ENCODE data around the gene AOAH. TPM values are rescaled to one million over a fixed set of nuclear protein-coding genes. Genes with fewer than 3 reads are reported as not detected.

AOAH gene
- total and polyA plus RNA-seq, 9 of the 15 experiments (the other 6 are each of a cell fraction or from before 2014, with no cell fraction given) = not detected

- BruUV-seq (replicated peaks) = no TSS peak
- no peak overlapping the region for H3K27ac ChIP-seq (ENCODE audit: extremely low read depth, low read depth, low read length)
- DNase-seq (ENCODE audit: extremely low read depth in 1 of 4, low spot score in 3 of 4) = no peak
- no peak overlapping the region for H3K9ac ChIP-seq (ENCODE audit: insufficient read depth in 1 of 2, low read depth in 2 of 2, low read length in 2 of 2)
- no peaks in the 10 kb centered on the region for H3K79me2 ChIP-seq (ENCODE audit: control insufficient read depth, insufficient read depth, low read length)
- H3K27me3 ChIP-seq (ENCODE audit: control insufficient read depth in 2 of 2, insufficient read depth in 2 of 2, low read length in 2 of 2) = peaks cover 0 to 15% of the 10 kb centered on the region in 2 experiments; a peak in 4 of 5 replicates
- no peaks in the 10 kb centered on the region for H4K20me1 ChIP-seq (replicated peaks; ENCODE audit: control insufficient read depth, insufficient read depth, low read length)
- no peaks in the 10 kb centered on the region for H3K4me1 ChIP-seq (replicated peaks in 1 of 2; ENCODE audit: control insufficient read depth in 2 of 2, insufficient read depth in 2 of 2, low read length in 2 of 2)
- H2AFZ ChIP-seq (ENCODE audit: low read depth, low read length) = no peak overlapping the region
- ChIA-PET CTCF (ENCODE audit: low intra/inter-chr PET ratio) (no interaction called here), POLR2A (no interaction called here)
- in situ Hi-C loops (cut with MboI) = no loop called here
- no peak overlapping the region for H3K4me3 ChIP-seq
- WGBS (ENCODE audit: insufficient coverage, low coverage, missing lambda C conversion rate) = under 1% methylated on average over 10 of the region's 10 CpGs
- no peaks in the 10 kb centered on the region for H3K36me3 ChIP-seq (ENCODE audit: control insufficient read depth, insufficient read depth, low read length)
- no peaks in the 10 kb centered on the region for H3K9me1 ChIP-seq (ENCODE audit: control insufficient read depth, insufficient read depth, low read length)
- no peaks in the 10 kb centered on the region for H3K9me3 ChIP-seq (replicated peaks; ENCODE audit: control insufficient read depth, insufficient read depth, low read depth, low read length)
- no peak overlapping the region for H3K4me2 ChIP-seq (ENCODE audit: insufficient read depth, low read length)
- no peak for ATAC-seq
- FAIRE-seq = no peak
- intact Hi-C loops (cut with micrococcal nuclease) = no loop called here
- TF ChIP-seq ZNF232 (CRISPR knock-in tag; IDR thresholded peaks at IDR 0.05) (no peak), HBP1 (CRISPR knock-in tag; IDR thresholded peaks at IDR 0.05) (no peak), THAP7 (CRISPR knock-in tag; IDR thresholded peaks at IDR 0.05) (no peak), IRF1 (CRISPR knock-in tag; IDR thresholded peaks at IDR 0.05; ENCODE audit: borderline replicate concordance) (no peak), E2F8 (IDR thresholded peaks at IDR 0.05; ENCODE audit: low read depth, partially characterized antibody) (no peak), SMAD3 (CRISPR knock-in tag; conservative IDR thresholded peaks at IDR 0.05) (no peak), CCNT2 (IDR thresholded peaks at IDR 0.05; ENCODE audit: borderline replicate concordance, extremely low read depth, insufficient read length, low read depth, low read length) (no peak), DNMT1 (IDR thresholded peaks at IDR 0.05) (no peak), ESRRA (IDR thresholded peaks at IDR 0.05; ENCODE audit: borderline replicate concordance, low read depth) (no peak), CEBPG (CRISPR knock-in tag; IDR thresholded peaks at IDR 0.05) (no peak), CEBPG (tag; conservative IDR thresholded peaks at IDR 0.05 in 1 of 2, IDR thresholded peaks at IDR 0.05 in 1 of 2) (no peak), MYNN (IDR thresholded peaks at IDR 0.05) (no peak), MYNN (CRISPR knock-in tag; IDR thresholded peaks at IDR 0.05) (no peak)
- TF ChIP-seq, protein P1, sequence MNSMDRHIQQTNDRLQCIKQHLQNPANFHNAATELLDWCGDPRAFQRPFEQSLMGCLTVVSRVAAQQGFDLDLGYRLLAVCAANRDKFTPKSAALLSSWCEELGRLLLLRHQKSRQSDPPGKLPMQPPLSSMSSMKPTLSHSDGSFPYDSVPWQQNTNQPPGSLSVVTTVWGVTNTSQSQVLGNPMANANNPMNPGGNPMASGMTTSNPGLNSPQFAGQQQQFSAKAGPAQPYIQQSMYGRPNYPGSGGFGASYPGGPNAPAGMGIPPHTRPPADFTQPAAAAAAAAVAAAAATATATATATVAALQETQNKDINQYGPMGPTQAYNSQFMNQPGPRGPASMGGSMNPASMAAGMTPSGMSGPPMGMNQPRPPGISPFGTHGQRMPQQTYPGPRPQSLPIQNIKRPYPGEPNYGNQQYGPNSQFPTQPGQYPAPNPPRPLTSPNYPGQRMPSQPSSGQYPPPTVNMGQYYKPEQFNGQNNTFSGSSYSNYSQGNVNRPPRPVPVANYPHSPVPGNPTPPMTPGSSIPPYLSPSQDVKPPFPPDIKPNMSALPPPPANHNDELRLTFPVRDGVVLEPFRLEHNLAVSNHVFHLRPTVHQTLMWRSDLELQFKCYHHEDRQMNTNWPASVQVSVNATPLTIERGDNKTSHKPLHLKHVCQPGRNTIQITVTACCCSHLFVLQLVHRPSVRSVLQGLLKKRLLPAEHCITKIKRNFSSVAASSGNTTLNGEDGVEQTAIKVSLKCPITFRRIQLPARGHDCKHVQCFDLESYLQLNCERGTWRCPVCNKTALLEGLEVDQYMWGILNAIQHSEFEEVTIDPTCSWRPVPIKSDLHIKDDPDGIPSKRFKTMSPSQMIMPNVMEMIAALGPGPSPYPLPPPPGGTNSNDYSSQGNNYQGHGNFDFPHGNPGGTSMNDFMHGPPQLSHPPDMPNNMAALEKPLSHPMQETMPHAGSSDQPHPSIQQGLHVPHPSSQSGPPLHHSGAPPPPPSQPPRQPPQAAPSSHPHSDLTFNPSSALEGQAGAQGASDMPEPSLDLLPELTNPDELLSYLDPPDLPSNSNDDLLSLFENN (IDR thresholded peaks at IDR 0.05; ENCODE audit: low read depth in 2 of 2, low read length in 2 of 2) = no peak
Measured at GRCh38 chr7:36621396-36621795, 102.9 kb downstream of the AOAH start.
